Astrocyte of the hippocampus (primary cell): Measurements from ENCODE around the gene APBB1.

ENCODE experiments used
- DNase-seq: peaks from one replicate; pipeline ENCODE4 v3.0.0; 2011; ENCODE audit warnings: low read depth, low spot score

Gene APBB1

GRCh38 chr11:6419009-6419631 lies at the start of gene APBB1:
Gene APBB1 (minus strand): TSS chr11:6419094. CDS start chr11:6411347, 7,747 bp downstream.
- peak; percentile 89 for DNase-seq

- no peak for DNase-seq
These were observed 40.2 kb upstream of the APBB1 start for GRCh38 chr11:6459099-6459450.

- DNase-seq, result no peak
These were observed 39.6 kb upstream of the APBB1 start for GRCh38 chr11:6458352-6459098.

GRCh38 chr11:6457581-6458320 lies 38.9 kb upstream of the APBB1 start:
- DNase-seq, result no peak

- DNase-seq, result no peak
These were observed 37.6 kb upstream of the APBB1 start for GRCh38 chr11:6456361-6457073.

- no peak for DNase-seq
These were observed 36.2 kb upstream of the APBB1 start for GRCh38 chr11:6455070-6455469.

GRCh38 chr11:6453152-6453551 lies 34.3 kb upstream of the APBB1 start:
- DNase-seq, result no peak

GRCh38 chr11:6452219-6452618 lies 33.3 kb upstream of the APBB1 start:
- DNase-seq, result no peak

- no peak for DNase-seq
These were observed 29.7 kb upstream of the APBB1 start for GRCh38 chr11:6448574-6448973.

- DNase-seq, result peak; percentile 73
These were observed 24.5 kb upstream of the APBB1 start for GRCh38 chr11:6443269-6444003.

GRCh38 chr11:6442441-6442840 lies 23.5 kb upstream of the APBB1 start:
- DNase-seq, result no peak

- no peak for DNase-seq
These were observed 22.0 kb upstream of the APBB1 start, which contains the start of gene HPX for GRCh38 chr11:6440906-6441358. Gene HPX (minus strand): TSS chr11:6440987. CDS start chr11:6440963, 24 bp downstream.

GRCh38 chr11:6438979-6439571 lies 20.2 kb upstream of the APBB1 start:
- peak; percentile 54 for DNase-seq

GRCh38 chr11:6437993-6438392 lies 19.1 kb upstream of the APBB1 start:
- DNase-seq, result no peak

GRCh38 chr11:6437423-6437822 lies 18.5 kb upstream of the APBB1 start:
- no peak for DNase-seq

GRCh38 chr11:6433998-6434660 lies 15.2 kb upstream of the APBB1 start:
- DNase-seq, result no peak

GRCh38 chr11:6431861-6432260 lies 13.0 kb upstream of the APBB1 start:
- peak; percentile 86 for DNase-seq

- no peak for DNase-seq
These were observed 8.6 kb upstream of the APBB1 start for GRCh38 chr11:6427516-6427915.

GRCh38 chr11:6420677-6421076 lies 1.8 kb upstream of the APBB1 start:
- DNase-seq, result no peak

- no peak for DNase-seq
These were observed 311 bp downstream of the APBB1 start for GRCh38 chr11:6418557-6419008.
